GM20000 (cell line): ENCODE data around the gene SLC1A5.
A peak's percentile ranks its signal among the peaks of the same experiment; 100 is the strongest.

Experiments
- DNase-seq: peaks from one replicate; pipeline ENCODE4 v3.0.0; 2012; ENCODE audit warnings: low spot score
- CTCF ChIP-seq: IDR thresholded peaks from 2 replicates; pipeline ENCODE4 v1.5.1; 2012; ENCODE audit warnings: mild to moderate bottlenecking, control low read depth; ENCODE audit errors: extremely low read depth, missing control alignments

Gene SLC1A5

GRCh38 chr19:46729696-46730095, 58.7 kb downstream of the SLC1A5 start:
- no peak for TF ChIP-seq CTCF

GRCh38 chr19:46728693-46729339, 59.6 kb downstream of the SLC1A5 start:
- TF ChIP-seq CTCF = peak; percentile 97
- DNase-seq = peak; percentile 91

More at GRCh38 chr19:46729696-46730095, 58.7 kb downstream of the SLC1A5 start:
- no peak for DNase-seq

- DNase-seq = no peak
- no peak for TF ChIP-seq CTCF
Measured at GRCh38 chr19:46728208-46728607, 60.2 kb downstream of the SLC1A5 start.

- TF ChIP-seq CTCF = no peak
- no peak for DNase-seq
Measured at GRCh38 chr19:46727757-46728156, 60.6 kb downstream of the SLC1A5 start.

GRCh38 chr19:46726971-46727501, 61.4 kb downstream of the SLC1A5 start:
- no peak for TF ChIP-seq CTCF
- DNase-seq = no peak

- TF ChIP-seq CTCF = no peak
- DNase-seq = no peak
Measured at GRCh38 chr19:46726551-46726950, 61.8 kb downstream of the SLC1A5 start.

GRCh38 chr19:46725859-46726393, 62.5 kb downstream of the SLC1A5 start:
- TF ChIP-seq CTCF = no peak
- no peak for DNase-seq
